H9 (cell line): Measurements from ENCODE around the gene PEX19. TPM values are rescaled to one million over a fixed set of nuclear protein-coding genes. Genes with fewer than 3 reads are reported as not detected.

Source experiments
- DNase-seq: peaks from one replicate; pipeline ENCODE4 v3.0.0-alpha.2; 2017
- H2AFZ ChIP-seq: one replicate; pipeline ENCODE4 v1.6.1; 2013; ENCODE audit warnings: mild to moderate bottlenecking, low read length, control low read depth, moderate library complexity
- H2AK5ac ChIP-seq: 2 replicates; pipeline ENCODE4 v1.6.1; 2013; ENCODE audit warnings: low read length, control low read depth, mixed read lengths; ENCODE audit not compliant: insufficient read length
- H2BK120ac ChIP-seq: one replicate; pipeline ENCODE4 v1.6.1; 2013; ENCODE audit warnings: low read depth, mild to moderate bottlenecking, low read length, control low read depth, inconsistent platforms; ENCODE audit not compliant: poor library complexity, severe bottlenecking
- H2BK12ac ChIP-seq: 2 replicates; pipeline ENCODE4 v1.6.1; 2013; ENCODE audit warnings: low read length, control low read depth, mixed read lengths, low read depth; ENCODE audit not compliant: insufficient read length
- H2BK15ac ChIP-seq: 2 replicates; pipeline ENCODE4 v1.6.1; 2013; ENCODE audit warnings: low read depth, low read length, control low read depth
- H2BK20ac ChIP-seq: one replicate; pipeline ENCODE4 v1.6.1; 2013; ENCODE audit warnings: low read depth, mild to moderate bottlenecking, low read length, control low read depth, inconsistent platforms; ENCODE audit not compliant: poor library complexity, severe bottlenecking
- H2BK5ac ChIP-seq: 2 replicates; pipeline ENCODE4 v1.6.1; 2013; ENCODE audit warnings: low read length, control low read depth, mixed read lengths; ENCODE audit not compliant: insufficient read length
- H3K14ac ChIP-seq: 2 replicates; pipeline ENCODE4 v1.6.1; 2013; ENCODE audit warnings: low read length, control low read depth; ENCODE audit not compliant: insufficient read depth
- H3K18ac ChIP-seq: 2 replicates; pipeline ENCODE4 v1.6.1; 2013; ENCODE audit warnings: low read depth, mild to moderate bottlenecking, mixed read lengths, low read length, control low read depth; ENCODE audit not compliant: insufficient read length
- H3K23ac ChIP-seq: 2 replicates; pipeline ENCODE4 v1.6.1; 2013; ENCODE audit warnings: low read length, control low read depth, mixed read lengths, low read depth; ENCODE audit not compliant: insufficient read length
- H3K23me2 ChIP-seq: 2 replicates; pipeline ENCODE4 v1.6.1; 2013; ENCODE audit warnings: low read depth, mild to moderate bottlenecking, mixed read lengths, low read length, control low read depth; ENCODE audit not compliant: insufficient read length, poor library complexity, severe bottlenecking
- H3K27ac ChIP-seq: 2 replicates; pipeline ENCODE4 v1.5.1; 2013; ENCODE audit warnings: low read length, control low read depth, mixed read lengths, low read depth; ENCODE audit not compliant: insufficient read length
- H3K27me3 ChIP-seq: 2 replicates; pipeline ENCODE4 v1.6.1; 2013; ENCODE audit warnings: low read length, control low read depth, inconsistent platforms; ENCODE audit not compliant: insufficient read depth
- H3K4ac ChIP-seq: 2 replicates; pipeline ENCODE4 v1.6.1; 2013; ENCODE audit warnings: low read depth, mild to moderate bottlenecking, control low read depth, inconsistent platforms, low read length, moderate library complexity
- H3K4me1 ChIP-seq: 2 replicates; pipeline ENCODE4 v1.6.1; 2013; ENCODE audit warnings: low read length, control low read depth, inconsistent platforms; ENCODE audit not compliant: insufficient read depth
- H3K4me2 ChIP-seq: 2 replicates; pipeline ENCODE4 v1.6.1; 2013; ENCODE audit warnings: low read length, control low read depth, mixed read lengths; ENCODE audit not compliant: insufficient read length, insufficient read depth
- H3K56ac ChIP-seq: 2 replicates; pipeline ENCODE4 v1.6.1; 2013; ENCODE audit warnings: low read depth, mild to moderate bottlenecking, mixed read lengths, low read length, control low read depth; ENCODE audit not compliant: insufficient read length
- H3K79me1 ChIP-seq: 2 replicates; pipeline ENCODE4 v1.6.1; 2013; ENCODE audit warnings: low read depth, mild to moderate bottlenecking, moderate library complexity, low read length, control low read depth, inconsistent platforms; ENCODE audit not compliant: insufficient read depth, poor library complexity, severe bottlenecking
- H3K79me2 ChIP-seq: 2 replicates; pipeline ENCODE4 v1.6.1; 2013; ENCODE audit warnings: low read length, control low read depth, inconsistent platforms; ENCODE audit not compliant: insufficient read depth
- H3K9ac ChIP-seq: 2 replicates; pipeline ENCODE4 v1.6.1; 2013; ENCODE audit warnings: low read length, control low read depth, mixed read lengths; ENCODE audit not compliant: insufficient read length; ENCODE audit errors: extremely low read depth
- H3K9me3 ChIP-seq: one replicate; pipeline ENCODE4 v1.6.1; 2013; ENCODE audit warnings: low read depth, low read length, inconsistent platforms; ENCODE audit not compliant: control insufficient read depth
- H3T11ph ChIP-seq: one replicate; pipeline ENCODE4 v1.6.1; 2013; ENCODE audit warnings: mild to moderate bottlenecking, low read length, control low read depth, inconsistent platforms
- H4K20me1 ChIP-seq: one replicate; pipeline ENCODE4 v1.6.1; 2013; ENCODE audit not compliant: control insufficient read depth, insufficient read length, insufficient read depth
- H4K5ac ChIP-seq: 2 replicates; pipeline ENCODE4 v1.6.1; 2013; ENCODE audit warnings: low read depth, mild to moderate bottlenecking, mixed read lengths, low read length, control low read depth; ENCODE audit not compliant: insufficient read length
- H4K8ac ChIP-seq: replicated peaks from 2 replicates; pipeline ENCODE4 v1.6.1; 2013; ENCODE audit warnings: low read length, control low read depth, mixed read lengths, low read depth; ENCODE audit not compliant: insufficient read length
- H4K91ac ChIP-seq: 2 replicates; pipeline ENCODE4 v1.6.1; 2013; ENCODE audit warnings: low read depth, mild to moderate bottlenecking, moderate library complexity, mixed read lengths, low read length, control low read depth; ENCODE audit not compliant: insufficient read length
- H3K27ac Mint-ChIP-seq, 3 experiments: 2 replicates in 2 of 3; 3 replicates in 1 of 3; pipeline ENCODE4 v1.8.0; 2020 to 2021; ENCODE audit warnings: mixed read lengths in 3 of 3, mild to moderate bottlenecking in 1 of 3, moderate library complexity in 1 of 3
- H3K27me3 Mint-ChIP-seq: 2 replicates; pipeline ENCODE4 v1.8.0; 2021; ENCODE audit warnings: low read depth, mild to moderate bottlenecking, moderate library complexity, mixed read lengths
- H3K36me3 Mint-ChIP-seq, 3 experiments: 2 replicates in 2 of 3; 3 replicates in 1 of 3; pipeline ENCODE4 v1.8.0; 2020 to 2021; ENCODE audit warnings: low read depth in 3 of 3, mixed read lengths in 3 of 3; ENCODE audit not compliant: insufficient read depth in 1 of 3
- H3K4me1 Mint-ChIP-seq, 2 experiments: 2 replicates each; pipeline ENCODE4 v1.8.0; 2020; ENCODE audit warnings: mixed read lengths in 2 of 2
- H3K4me3 Mint-ChIP-seq, 2 experiments: 2 replicates in 1 of 2; 3 replicates in 1 of 2; pipeline ENCODE4 v1.8.0; 2020 to 2021; ENCODE audit warnings: mild to moderate bottlenecking in 2 of 2, mixed read lengths in 2 of 2, moderate library complexity in 1 of 2
- H3K9me3 Mint-ChIP-seq, 2 experiments: 2 replicates in 1 of 2; 3 replicates in 1 of 2; pipeline ENCODE4 v1.8.0; 2020; ENCODE audit warnings: mild to moderate bottlenecking in 2 of 2, mixed read lengths in 2 of 2, moderate library complexity in 1 of 2
- WGBS: extraction: QIAGEN DNeasy Blood & Tissue Kit; methylation state at CpG from one replicate; pipeline ENCODE4 v1.1.7; 2013; ENCODE audit warnings: missing lambda C conversion rate, low lambda C conversion rate, mixed read lengths; ENCODE audit not compliant: insufficient read length; ENCODE audit errors: extremely low coverage; 5-methylcytosine and 5-hydroxymethylcytosine counted together
- total RNA-seq: library from RNA; stranded (reverse); gene quantifications from 2 replicates; pipeline ENCODE4 v1.2.1, GENCODE V29; 2021
- TF ChIP-seq, protein P1 (sequence below): fragments of 200-600 bp; sonication (generic); conservative IDR thresholded peaks from 3 replicates; pipeline ENCODE4 v1.8.0; 2021; ENCODE audit warnings: antibody characterized with exemption, mild to moderate bottlenecking

The PEX19 gene
- total RNA-seq, 1 experiment from 2014 or later = 92.7 TPM

GRCh38 chr1:160237558-160237957 is 47.4 kb downstream of the PEX19 start:
- H2BK12ac ChIP-seq = no peak overlapping the region
- H3K9me3 ChIP-seq = no peaks in the 10 kb centered on the region
- no peak overlapping the region for H2AFZ ChIP-seq
- no peak overlapping the region for H2BK20ac ChIP-seq
- no peak overlapping the region for H2BK5ac ChIP-seq
- TF ChIP-seq, protein P1, sequence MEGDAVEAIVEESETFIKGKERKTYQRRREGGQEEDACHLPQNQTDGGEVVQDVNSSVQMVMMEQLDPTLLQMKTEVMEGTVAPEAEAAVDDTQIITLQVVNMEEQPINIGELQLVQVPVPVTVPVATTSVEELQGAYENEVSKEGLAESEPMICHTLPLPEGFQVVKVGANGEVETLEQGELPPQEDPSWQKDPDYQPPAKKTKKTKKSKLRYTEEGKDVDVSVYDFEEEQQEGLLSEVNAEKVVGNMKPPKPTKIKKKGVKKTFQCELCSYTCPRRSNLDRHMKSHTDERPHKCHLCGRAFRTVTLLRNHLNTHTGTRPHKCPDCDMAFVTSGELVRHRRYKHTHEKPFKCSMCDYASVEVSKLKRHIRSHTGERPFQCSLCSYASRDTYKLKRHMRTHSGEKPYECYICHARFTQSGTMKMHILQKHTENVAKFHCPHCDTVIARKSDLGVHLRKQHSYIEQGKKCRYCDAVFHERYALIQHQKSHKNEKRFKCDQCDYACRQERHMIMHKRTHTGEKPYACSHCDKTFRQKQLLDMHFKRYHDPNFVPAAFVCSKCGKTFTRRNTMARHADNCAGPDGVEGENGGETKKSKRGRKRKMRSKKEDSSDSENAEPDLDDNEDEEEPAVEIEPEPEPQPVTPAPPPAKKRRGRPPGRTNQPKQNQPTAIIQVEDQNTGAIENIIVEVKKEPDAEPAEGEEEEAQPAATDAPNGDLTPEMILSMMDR = no peak
- H4K8ac ChIP-seq = no peak overlapping the region
- H3T11ph ChIP-seq = no peak overlapping the region
- H3K4ac ChIP-seq = no peak overlapping the region
- H3K18ac ChIP-seq = no peak overlapping the region
- H4K20me1 ChIP-seq = no peaks in the 10 kb centered on the region
- H3K27me3 Mint-ChIP-seq = no peaks in the 10 kb centered on the region
- H3K9me3 Mint-ChIP-seq = no peaks in the 10 kb centered on the region; a peak in 1 of 5 replicates
- H3K27me3 ChIP-seq = no peaks in the 10 kb centered on the region
- no peaks in the 10 kb centered on the region for H3K79me1 ChIP-seq
- no peak overlapping the region for H3K56ac ChIP-seq
- no peak overlapping the region for H3K14ac ChIP-seq
- H3K4me1 Mint-ChIP-seq = peaks cover 4% of the 10 kb centered on the region in 2 experiments; a peak in 2 of 4 replicates
- H3K27ac Mint-ChIP-seq = no peak overlapping the region
- no peak overlapping the region for H3K4me2 ChIP-seq
- no peaks in the 10 kb centered on the region for H3K4me1 ChIP-seq
- H3K36me3 Mint-ChIP-seq = peaks cover 15 to 74% (median 54%) of the 10 kb centered on the region in 3 experiments; a peak in 6 of 7 replicates
- no peak overlapping the region for H3K23ac ChIP-seq
- no peaks in the 10 kb centered on the region for H3K79me2 ChIP-seq
- no peak overlapping the region for H4K5ac ChIP-seq
- no peaks in the 10 kb centered on the region for H3K23me2 ChIP-seq
- H3K27ac ChIP-seq = no peak overlapping the region
- no peak overlapping the region for H4K91ac ChIP-seq
- no peak overlapping the region for H3K4me3 Mint-ChIP-seq
- no peak overlapping the region for H2BK120ac ChIP-seq
- DNase-seq = no peak
- H3K9ac ChIP-seq = no peak overlapping the region
- H2BK15ac ChIP-seq = no peak overlapping the region
- no CpG with 5 or more reads among the region's 2 CpGs for WGBS
- no peak overlapping the region for H2AK5ac ChIP-seq
